ENCODE data around the gene TPPP.

TPPP gene

GRCh38 chr5:641331-641765 lies 51.8 kb downstream of the TPPP start:
- H3K4me3 ChIP-seq (ENCODE audit: low read depth, low read length): no peak overlapping the region
- no peak for TF ChIP-seq CTCF (IDR thresholded peaks at IDR 0.05; ENCODE audit: low read depth, low read length)

- no peak overlapping the region for H3K4me3 ChIP-seq (ENCODE audit: low read depth, low read length)
- no peak for TF ChIP-seq CTCF (IDR thresholded peaks at IDR 0.05; ENCODE audit: low read depth, low read length)
These were observed 52.5 kb downstream of the TPPP start for GRCh38 chr5:640461-641330.

GRCh38 chr5:639584-640213 lies 53.5 kb downstream of the TPPP start:
- no peak for TF ChIP-seq CTCF (IDR thresholded peaks at IDR 0.05; ENCODE audit: low read depth, low read length)
- H3K4me3 ChIP-seq (ENCODE audit: low read depth, low read length): no peak overlapping the region

- TF ChIP-seq CTCF (IDR thresholded peaks at IDR 0.05; ENCODE audit: low read depth, low read length): no peak
- no peak overlapping the region for H3K4me3 ChIP-seq (ENCODE audit: low read depth, low read length)
These were observed 54.0 kb downstream of the TPPP start for GRCh38 chr5:639253-639530.

GRCh38 chr5:638501-639252 lies 54.5 kb downstream of the TPPP start:
- H3K4me3 ChIP-seq (ENCODE audit: low read depth, low read length): no peak overlapping the region
- TF ChIP-seq CTCF (IDR thresholded peaks at IDR 0.05; ENCODE audit: low read depth, low read length): no peak

GRCh38 chr5:637581-638450 lies 55.3 kb downstream of the TPPP start:
- H3K4me3 ChIP-seq (ENCODE audit: low read depth, low read length): no peak overlapping the region
- TF ChIP-seq CTCF (IDR thresholded peaks at IDR 0.05; ENCODE audit: low read depth, low read length): no peak

All from WI38 (cell line).